Effector memory CD8-positive, alpha-beta T cell (primary cell): ENCODE measurements around the gene WDR64.

ENCODE experiments used
- ATAC-seq: fragments of 150-1000 bp; cut with Tn5 transposase; replicated peaks from 2 replicates; pipeline ENCODE4 v1.10.0; 2021; ENCODE audit warnings: mild to moderate bottlenecking, moderate library complexity
- DNase-seq, 3 experiments: peaks; one replicate each; pipeline ENCODE4 v3.0.0; 2021
- H3K27ac Mint-ChIP-seq, 2 donors: one replicate each; pipeline ENCODE4 v1.8.0; 2022; ENCODE audit warnings: mild to moderate bottlenecking in 2 of 2, mixed read lengths in 2 of 2, moderate library complexity in 2 of 2
- H3K27me3 Mint-ChIP-seq, 2 donors: one replicate each; pipeline ENCODE4 v1.8.0; 2022; ENCODE audit warnings: mixed read lengths in 2 of 2
- H3K36me3 Mint-ChIP-seq: one replicate; pipeline ENCODE4 v1.8.0; 2022; ENCODE audit warnings: mild to moderate bottlenecking, moderate library complexity, mixed read lengths; ENCODE audit not compliant: insufficient read depth
- H3K4me1 Mint-ChIP-seq, 2 donors: one replicate each; pipeline ENCODE4 v1.8.0; 2022; ENCODE audit warnings: low read depth in 2 of 2, mixed read lengths in 2 of 2
- H3K4me3 Mint-ChIP-seq, 2 donors: one replicate each; pipeline ENCODE4 v1.8.0; 2022; ENCODE audit warnings: mild to moderate bottlenecking in 2 of 2, mixed read lengths in 2 of 2, moderate library complexity in 2 of 2
- H3K9me3 Mint-ChIP-seq, 2 donors: one replicate each; pipeline ENCODE4 v1.8.0; 2022; ENCODE audit warnings: mixed read lengths in 2 of 2

WDR64 gene

GRCh38 chr1:241615043-241615974, 36.8 kb upstream of the WDR64 start:
- DNase-seq (no peak), ATAC-seq (no peak)
- Mint-ChIP-seq H3K4me3 (no peak overlapping the region), H3K27me3 (no peaks in the 10 kb centered on the region), H3K27ac (no peak overlapping the region), H3K9me3 (no peaks in the 10 kb centered on the region), H3K4me1 (no peaks in the 10 kb centered on the region), H3K36me3 (no peaks in the 10 kb centered on the region)

GRCh38 chr1:241617426-241617825, 34.7 kb upstream of the WDR64 start:
- no peak for DNase-seq
- H3K27me3 Mint-ChIP-seq: no peaks in the 10 kb centered on the region
- H3K36me3 Mint-ChIP-seq: no peaks in the 10 kb centered on the region
- H3K4me1 Mint-ChIP-seq: no peaks in the 10 kb centered on the region
- no peak overlapping the region for H3K27ac Mint-ChIP-seq
- no peaks in the 10 kb centered on the region for H3K9me3 Mint-ChIP-seq
- no peak overlapping the region for H3K4me3 Mint-ChIP-seq
- no peak for ATAC-seq

- H3K4me3 Mint-ChIP-seq: no peak overlapping the region
- no peaks in the 10 kb centered on the region for H3K4me1 Mint-ChIP-seq
- H3K36me3 Mint-ChIP-seq: peaks cover 3% of the 10 kb centered on the region
- DNase-seq (no peak), ATAC-seq (no peak)
- no peaks in the 10 kb centered on the region for H3K9me3 Mint-ChIP-seq
- no peak overlapping the region for H3K27ac Mint-ChIP-seq
- no peaks in the 10 kb centered on the region for H3K27me3 Mint-ChIP-seq
Measured at GRCh38 chr1:241622669-241623068, 29.4 kb upstream of the WDR64 start.

GRCh38 chr1:241624935-241625334, 27.1 kb upstream of the WDR64 start:
- Mint-ChIP-seq H3K27me3 (no peaks in the 10 kb centered on the region), H3K27ac (no peak overlapping the region), H3K36me3 (peaks cover 3% of the 10 kb centered on the region), H3K4me1 (peaks cover 3 to 8% of the 10 kb centered on the region in 2 donors), H3K4me3 (no peak overlapping the region), H3K9me3 (no peaks in the 10 kb centered on the region)
- DNase-seq (no peak), ATAC-seq (no peak)

- Mint-ChIP-seq H3K27ac (peak overlapping the region; percentile 33 to 82), H3K9me3 (no peaks in the 10 kb centered on the region), H3K27me3 (no peaks in the 10 kb centered on the region), H3K4me1 (peaks cover 3 to 8% of the 10 kb centered on the region in 2 donors), H3K4me3 (peak overlapping the region; percentile 53 to 63), H3K36me3 (peaks cover 3% of the 10 kb centered on the region)
- peak; percentile 79 for ATAC-seq
- peak; percentile 22 to 42 (median 37) for DNase-seq
Measured at GRCh38 chr1:241627453-241628259, 24.4 kb upstream of the WDR64 start.

GRCh38 chr1:241630005-241630404, 22.1 kb upstream of the WDR64 start:
- Mint-ChIP-seq H3K36me3 (no peaks in the 10 kb centered on the region), H3K27me3 (no peaks in the 10 kb centered on the region), H3K9me3 (no peaks in the 10 kb centered on the region), H3K4me3 (no peak overlapping the region), H3K27ac (peak overlapping the region in 1 of 2 donors; percentile 25), H3K4me1 (peaks cover 3 to 8% of the 10 kb centered on the region in 2 donors)
- DNase-seq (no peak), ATAC-seq (no peak)

- H3K36me3 Mint-ChIP-seq: no peaks in the 10 kb centered on the region
- H3K4me3 Mint-ChIP-seq: no peak overlapping the region
- no peak overlapping the region for H3K27ac Mint-ChIP-seq
- H3K4me1 Mint-ChIP-seq: peaks cover 3 to 8% of the 10 kb centered on the region in 2 donors
- no peak for ATAC-seq
- DNase-seq: no peak
- no peaks in the 10 kb centered on the region for H3K9me3 Mint-ChIP-seq
- no peaks in the 10 kb centered on the region for H3K27me3 Mint-ChIP-seq
Measured at GRCh38 chr1:241630476-241630875, 21.6 kb upstream of the WDR64 start.

GRCh38 chr1:241630899-241631298, 21.2 kb upstream of the WDR64 start:
- no peak for ATAC-seq
- DNase-seq: no peak
- Mint-ChIP-seq H3K4me1 (peaks cover 3 to 8% of the 10 kb centered on the region in 2 donors), H3K4me3 (no peak overlapping the region), H3K27me3 (no peaks in the 10 kb centered on the region), H3K36me3 (no peaks in the 10 kb centered on the region), H3K27ac (no peak overlapping the region), H3K9me3 (no peaks in the 10 kb centered on the region)

GRCh38 chr1:241631674-241632073, 20.4 kb upstream of the WDR64 start:
- peak overlapping the region in 1 of 2 donors; percentile 9 for H3K27ac Mint-ChIP-seq
- H3K4me3 Mint-ChIP-seq: no peak overlapping the region
- H3K27me3 Mint-ChIP-seq: no peaks in the 10 kb centered on the region
- H3K4me1 Mint-ChIP-seq: peaks cover 3 to 8% of the 10 kb centered on the region in 2 donors
- DNase-seq (no peak), ATAC-seq (no peak)
- no peaks in the 10 kb centered on the region for H3K36me3 Mint-ChIP-seq
- no peaks in the 10 kb centered on the region for H3K9me3 Mint-ChIP-seq

GRCh38 chr1:241632987-241633386, 19.1 kb upstream of the WDR64 start:
- no peaks in the 10 kb centered on the region for H3K36me3 Mint-ChIP-seq
- no peaks in the 10 kb centered on the region for H3K9me3 Mint-ChIP-seq
- H3K27ac Mint-ChIP-seq: no peak overlapping the region
- H3K4me3 Mint-ChIP-seq: no peak overlapping the region
- ATAC-seq: no peak
- H3K27me3 Mint-ChIP-seq: no peaks in the 10 kb centered on the region
- peaks cover 5 to 14% of the 10 kb centered on the region in 2 donors for H3K4me1 Mint-ChIP-seq
- no peak for DNase-seq

GRCh38 chr1:241635556-241636152, 16.4 kb upstream of the WDR64 start:
- H3K4me3 Mint-ChIP-seq: no peak overlapping the region
- H3K9me3 Mint-ChIP-seq: no peaks in the 10 kb centered on the region
- ATAC-seq (no peak), DNase-seq (no peak)
- peaks cover 3% of the 10 kb centered on the region for H3K36me3 Mint-ChIP-seq
- H3K27ac Mint-ChIP-seq: no peak overlapping the region
- H3K4me1 Mint-ChIP-seq: peaks cover 14 to 23% of the 10 kb centered on the region in 2 donors
- no peaks in the 10 kb centered on the region for H3K27me3 Mint-ChIP-seq

- ATAC-seq (no peak), DNase-seq (no peak)
- H3K27ac Mint-ChIP-seq: no peak overlapping the region
- peaks cover 16 to 24% of the 10 kb centered on the region in 2 donors for H3K4me1 Mint-ChIP-seq
- H3K36me3 Mint-ChIP-seq: peaks cover 3% of the 10 kb centered on the region
- no peak overlapping the region for H3K4me3 Mint-ChIP-seq
- H3K27me3 Mint-ChIP-seq: no peaks in the 10 kb centered on the region
- H3K9me3 Mint-ChIP-seq: no peaks in the 10 kb centered on the region
Measured at GRCh38 chr1:241636291-241636690, 15.8 kb upstream of the WDR64 start.

- ATAC-seq (no peak), DNase-seq (no peak)
- Mint-ChIP-seq H3K36me3 (peaks cover 3% of the 10 kb centered on the region), H3K4me1 (peaks cover 16 to 24% of the 10 kb centered on the region in 2 donors), H3K9me3 (no peaks in the 10 kb centered on the region), H3K27me3 (no peaks in the 10 kb centered on the region), H3K4me3 (no peak overlapping the region), H3K27ac (no peak overlapping the region)
Measured at GRCh38 chr1:241637046-241637590, 15.0 kb upstream of the WDR64 start.
